Smooth muscle cell (in vitro differentiated cells): ENCODE data around the gene RNF31. TPM values are rescaled to one million over a fixed set of nuclear protein-coding genes. Genes with fewer than 3 reads are reported as not detected.

Source experiments
- DNase-seq: peaks from one replicate; lab custom pipeline; 2025; ENCODE audit not compliant: unreplicated experiment; lab: John Stamatoyannopoulos, UW
- H2AFZ ChIP-seq: fragments of 200-600 bp; sonication (generic); 2 replicates; pipeline ENCODE4 v1.6.0; 2016; ENCODE audit warnings: antibody characterized with exemption, low read depth, mild to moderate bottlenecking
- H3F3A ChIP-seq: fragments of 200-600 bp; sonication (generic); 2 replicates; pipeline ENCODE4 v1.6.0; 2017; ENCODE audit warnings: antibody characterized with exemption, low read depth
- H3K27ac ChIP-seq: fragments of 200-600 bp; sonication (generic); 2 replicates; pipeline ENCODE4 v1.5.1; 2016; ENCODE audit warnings: low read depth, mild to moderate bottlenecking
- H3K27me3 ChIP-seq: fragments of 200-600 bp; sonication (generic); 2 replicates; pipeline ENCODE4 v1.6.1; 2016; ENCODE audit warnings: low read depth, mild to moderate bottlenecking
- H3K36me3 ChIP-seq: fragments of 200-600 bp; sonication (generic); 2 replicates; pipeline ENCODE4 v1.5.1; 2016; ENCODE audit warnings: low read depth
- H3K4me1 ChIP-seq: fragments of 200-600 bp; sonication (generic); 2 replicates; pipeline ENCODE4 v1.5.1; 2016; ENCODE audit warnings: low read depth
- H3K4me2 ChIP-seq: fragments of 200-600 bp; sonication (generic); 2 replicates; pipeline ENCODE4 v1.6.0; 2016; ENCODE audit warnings: mild to moderate bottlenecking
- H3K4me3 ChIP-seq: fragments of 200-600 bp; sonication (generic); 2 replicates; pipeline ENCODE4 v1.5.1; 2016; ENCODE audit warnings: mild to moderate bottlenecking
- H3K79me2 ChIP-seq: fragments of 200-600 bp; sonication (generic); 2 replicates; pipeline ENCODE4 v1.6.0; 2016; ENCODE audit warnings: low read depth, mild to moderate bottlenecking
- H3K9ac ChIP-seq: fragments of 200-600 bp; sonication (generic); 2 replicates; pipeline ENCODE4 v1.6.0; 2016; ENCODE audit warnings: low read depth
- H3K9me3 ChIP-seq: fragments of 200-600 bp; sonication (generic); replicated peaks from 2 replicates; pipeline ENCODE4 v1.5.1; 2016; ENCODE audit warnings: low read depth
- H4K20me1 ChIP-seq: fragments of 200-600 bp; sonication (generic); 2 replicates; pipeline ENCODE4 v1.6.0; 2016; ENCODE audit warnings: low read depth
- CTCF ChIP-seq: fragments of 200-600 bp; sonication (generic); IDR thresholded peaks from 2 replicates; pipeline ENCODE4 v1.5.1; 2017; ENCODE audit warnings: borderline replicate concordance, mild to moderate bottlenecking, antibody characterized with exemption; ENCODE audit not compliant: insufficient read depth, poor library complexity, severe bottlenecking
- WGBS: methylation state at CpG from one replicate; pipeline ENCODE4 v1.1.7; 2016; ENCODE audit warnings: low lambda C conversion rate; 5-methylcytosine and 5-hydroxymethylcytosine counted together
- microRNA-seq: library from miRNA; unstranded; fragments of <30 nt; microRNA quantifications from one replicate; pipeline ENCODE4, GENCODE V29; 2016; ENCODE audit warnings: borderline number of aligned reads
- polyA plus RNA-seq: library from polyadenylated mRNA; unstranded; fragments of >200 nt; fragmentation: Nextera tagmentation; extraction: Ambion mirVana; gene quantifications from 2 replicates; pipeline ENCODE4 v1.2.1, GENCODE V29; 2016
- small RNA-seq: library from RNA; depleted of rRNA; stranded (forward); fragments of <200 nt; gene quantifications from one replicate; pipeline ENCODE3, GENCODE V24; 2014
- total RNA-seq: library from RNA; depleted of rRNA; stranded (reverse); fragments of >200 nt; gene quantifications from 2 replicates; pipeline ENCODE4 v1.2.3, GENCODE V29; 2014

Gene RNF31
- total and polyA plus RNA-seq, 2 experiments from 2014 or later: 25.4 to 74.8 TPM

- H4K20me1 ChIP-seq: no peaks in the 10 kb centered on the region
- H3F3A ChIP-seq: no peaks in the 10 kb centered on the region
- TF ChIP-seq CTCF: no peak
- H3K4me1 ChIP-seq: no peaks in the 10 kb centered on the region
- H3K4me3 ChIP-seq: no peak overlapping the region
- H2AFZ ChIP-seq: no peak overlapping the region
- H3K9me3 ChIP-seq: no peaks in the 10 kb centered on the region
- H3K36me3 ChIP-seq: no peaks in the 10 kb centered on the region
- H3K4me2 ChIP-seq: no peak overlapping the region
- H3K9ac ChIP-seq: no peak overlapping the region
- H3K27me3 ChIP-seq: no peaks in the 10 kb centered on the region
- WGBS: 100% methylated on average over 2 of the region's 2 CpGs
- DNase-seq: no peak
- no peak overlapping the region for H3K27ac ChIP-seq
- H3K79me2 ChIP-seq: peaks cover 6% of the 10 kb centered on the region
Measured at GRCh38 chr14:24207625-24208024, 60.3 kb downstream of the RNF31 start.

Small RNAs within 50 kb of the gene (microRNA-seq; reads per million reads assigned to microRNA genes)
- gene MIR7703: not detected

Small RNAs within 50 kb of the gene (small RNA-seq; reads per million reads assigned to genes)
- gene AL136295.4: 0.11 reads per million
- gene CHMP4A: 0.87 reads per million, percentile 27 among the genes with 10 or more reads in this experiment
- gene IPO4: 0.42 reads per million, percentile 13 among the genes with 10 or more reads in this experiment
- 0.82 reads per million, percentile 26 among the genes with 10 or more reads in this experiment for gene IRF9
- 0.21 reads per million for gene RNA5SP383

Other genes starting within 250 kb of the RNF31 start
Only the 30 nearest of the 31 such genes appear.
- gene DHRS4, start 193.7 kb upstream of the RNF31 start, total RNA-seq: 16.7 and 33.1 TPM in 2 replicates
- 30.9 and 37.4 TPM in 2 replicates for gene DHRS4, start 193.7 kb upstream of the RNF31 start, polyA plus RNA-seq
- gene DHRS4L2, start 158.6 kb upstream of the RNF31 start, total RNA-seq: 8.2 and 10.6 TPM in 2 replicates
- gene DHRS4L2, start 158.6 kb upstream of the RNF31 start, polyA plus RNA-seq: 21.5 and 26.0 TPM in 2 replicates
- 0.04 TPM in 1 of 2 replicates, not detected in the other for gene CARMIL3, start 95.5 kb upstream of the RNF31 start, total RNA-seq
- 0.11 TPM in 1 of 2 replicates, not detected in the other for gene CARMIL3, start 95.5 kb upstream of the RNF31 start, polyA plus RNA-seq
- not detected in 2 replicates for gene CPNE6, start 75.9 kb upstream of the RNF31 start, total RNA-seq
- gene CPNE6, start 75.9 kb upstream of the RNF31 start, polyA plus RNA-seq: not detected in 2 replicates
- 21.5 and 25.6 TPM in 2 replicates for gene PCK2, start 53.2 kb upstream of the RNF31 start, total RNA-seq
- gene PCK2, start 53.2 kb upstream of the RNF31 start, polyA plus RNA-seq: 40.4 and 46.1 TPM in 2 replicates
- 43.6 and 46.1 TPM in 2 replicates for gene DCAF11, start 32.7 kb upstream of the RNF31 start, total RNA-seq
- gene DCAF11, start 32.7 kb upstream of the RNF31 start, polyA plus RNA-seq: 31.8 and 39.3 TPM in 2 replicates
- gene NRL, start 32.5 kb upstream of the RNF31 start, total RNA-seq: 0.18 and 1.9 TPM in 2 replicates
- gene NRL, start 32.5 kb upstream of the RNF31 start, polyA plus RNA-seq: 1.3 and 2.6 TPM in 2 replicates
- 2.7 TPM in 1 of 2 replicates, not detected in the other for gene FITM1, start 16.8 kb upstream of the RNF31 start, total RNA-seq
- gene FITM1, start 16.8 kb upstream of the RNF31 start, polyA plus RNA-seq: 0.31 and 1.1 TPM in 2 replicates
- 41.4 and 49.4 TPM in 2 replicates for gene PSME1, start 11.3 kb upstream of the RNF31 start, total RNA-seq
- gene PSME1, start 11.3 kb upstream of the RNF31 start, polyA plus RNA-seq: 94.1 and 114 TPM in 2 replicates
- 6.3 and 13.0 TPM in 2 replicates for gene EMC9, start 5.9 kb upstream of the RNF31 start, total RNA-seq
- 11.9 and 16.9 TPM in 2 replicates for gene EMC9, start 5.9 kb upstream of the RNF31 start, polyA plus RNA-seq
- 40.7 and 53.2 TPM in 2 replicates for gene PSME2, start 888 bp upstream of the RNF31 start, total RNA-seq
- gene PSME2, start 888 bp upstream of the RNF31 start, polyA plus RNA-seq: 164 and 166 TPM in 2 replicates
- gene IRF9, start 13.8 kb downstream of the RNF31 start, total RNA-seq: 38.2 and 42.7 TPM in 2 replicates
- 42.0 and 58.3 TPM in 2 replicates for gene IRF9, start 13.8 kb downstream of the RNF31 start, polyA plus RNA-seq
- gene REC8, start 24.6 kb downstream of the RNF31 start, total RNA-seq: 5.7 and 9.3 TPM in 2 replicates
- 16.8 and 26.7 TPM in 2 replicates for gene REC8, start 24.6 kb downstream of the RNF31 start, polyA plus RNA-seq
- gene IPO4, start 41.3 kb downstream of the RNF31 start, total RNA-seq: 14.7 and 82.6 TPM in 2 replicates
- 20.5 and 26.6 TPM in 2 replicates for gene IPO4, start 41.3 kb downstream of the RNF31 start, polyA plus RNA-seq
- 66.6 and 72.1 TPM in 2 replicates for gene TM9SF1, start 47.9 kb downstream of the RNF31 start, total RNA-seq
- 86.5 and 95.8 TPM in 2 replicates for gene TM9SF1, start 47.9 kb downstream of the RNF31 start, polyA plus RNA-seq
- 0.85 TPM in 1 of 2 replicates, not detected in the other for gene TSSK4, start 58.2 kb downstream of the RNF31 start, total RNA-seq
- 0.89 and 1.3 TPM in 2 replicates for gene TSSK4, start 58.2 kb downstream of the RNF31 start, polyA plus RNA-seq
- 29.7 and 32.5 TPM in 2 replicates for gene CHMP4A, start 66.0 kb downstream of the RNF31 start, total RNA-seq
- gene CHMP4A, start 66.0 kb downstream of the RNF31 start, polyA plus RNA-seq: 46.8 and 63.9 TPM in 2 replicates
- 31.0 and 33.0 TPM in 2 replicates for gene MDP1, start 68.6 kb downstream of the RNF31 start, total RNA-seq
- gene MDP1, start 68.6 kb downstream of the RNF31 start, polyA plus RNA-seq: 36.8 and 42.3 TPM in 2 replicates
- 209 and 211 TPM in 2 replicates for gene NEDD8, start 84.9 kb downstream of the RNF31 start, total RNA-seq
- gene NEDD8, start 84.9 kb downstream of the RNF31 start, polyA plus RNA-seq: 375 and 432 TPM in 2 replicates
- gene GMPR2, start 85.4 kb downstream of the RNF31 start, total RNA-seq: 38.8 and 65.0 TPM in 2 replicates
- gene GMPR2, start 85.4 kb downstream of the RNF31 start, polyA plus RNA-seq: 43.4 and 55.9 TPM in 2 replicates
- 27.9 and 38.8 TPM in 2 replicates for gene TINF2, start 95.1 kb downstream of the RNF31 start, total RNA-seq
- 43.6 and 52.5 TPM in 2 replicates for gene TINF2, start 95.1 kb downstream of the RNF31 start, polyA plus RNA-seq
- gene TGM1, start 115.7 kb downstream of the RNF31 start, total RNA-seq: 4.1 and 13.6 TPM in 2 replicates
- gene TGM1, start 115.7 kb downstream of the RNF31 start, polyA plus RNA-seq: 1.6 and 7.7 TPM in 2 replicates
- gene RABGGTA, start 124.1 kb downstream of the RNF31 start, total RNA-seq: 15.4 and 18.5 TPM in 2 replicates
- gene RABGGTA, start 124.1 kb downstream of the RNF31 start, polyA plus RNA-seq: 33.4 and 38.2 TPM in 2 replicates
- 22.5 and 23.3 TPM in 2 replicates for gene DHRS1, start 152.3 kb downstream of the RNF31 start, total RNA-seq
- gene DHRS1, start 152.3 kb downstream of the RNF31 start, polyA plus RNA-seq: 25.2 and 27.4 TPM in 2 replicates
- gene NOP9, start 152.4 kb downstream of the RNF31 start, total RNA-seq: 9.3 and 11.2 TPM in 2 replicates
- gene NOP9, start 152.4 kb downstream of the RNF31 start, polyA plus RNA-seq: 2.7 and 3.3 TPM in 2 replicates
- gene CIDEB, start 160.5 kb downstream of the RNF31 start, total RNA-seq: not detected in 2 replicates
- gene CIDEB, start 160.5 kb downstream of the RNF31 start, polyA plus RNA-seq: 0.58 TPM in 1 of 2 replicates, not detected in the other
- gene LTB4R2, start 162.6 kb downstream of the RNF31 start, total RNA-seq: 2.8 and 6.9 TPM in 2 replicates
- 0.70 and 2.4 TPM in 2 replicates for gene LTB4R2, start 162.6 kb downstream of the RNF31 start, polyA plus RNA-seq
- 2.7 and 2.8 TPM in 2 replicates for gene LTB4R, start 164.0 kb downstream of the RNF31 start, total RNA-seq
- 1.6 and 3.2 TPM in 2 replicates for gene LTB4R, start 164.0 kb downstream of the RNF31 start, polyA plus RNA-seq
- 0.13 and 0.45 TPM in 2 replicates for gene ADCY4, start 187.6 kb downstream of the RNF31 start, total RNA-seq
- 0.66 TPM in 1 of 2 replicates, not detected in the other for gene ADCY4, start 187.6 kb downstream of the RNF31 start, polyA plus RNA-seq
- gene RIPK3, start 192.5 kb downstream of the RNF31 start, total RNA-seq: 1.3 and 1.6 TPM in 2 replicates
- gene RIPK3, start 192.5 kb downstream of the RNF31 start, polyA plus RNA-seq: 1.2 TPM in 1 of 2 replicates, not detected in the other